Measurements from ENCODE around the gene PGBD5. TPM values are rescaled to one million over a fixed set of nuclear protein-coding genes. Genes with fewer than 3 reads are reported as not detected.
"Not testable (repeated sequence)": the region's sequence is repeated elsewhere in the genome, so short reads cannot be mapped to it uniquely, and the experiment has no call there.

Gene PGBD5
- total RNA-seq, 2 donors from 2014 or later: 0.03 TPM; not detected in 1

- not testable (repeated sequence) for H3K36me3 Mint-ChIP-seq; H3K27ac Mint-ChIP-seq; H3K9me3 Mint-ChIP-seq; H3K4me3 Mint-ChIP-seq; ATAC-seq; DNase-seq (ENCODE audit: low spot score)
- peaks cover 44 to 68% of the 10 kb centered on the region in 2 donors for H3K27me3 Mint-ChIP-seq
- peaks cover 14 to 16% of the 10 kb centered on the region in 2 donors for H3K4me1 Mint-ChIP-seq (ENCODE audit: low read depth in 2 of 2)
These were observed 5.8 kb downstream of the PGBD5 start for GRCh38 chr1:230420372-230420771.

GRCh38 chr1:230416430-230416829 is 9.7 kb downstream of the PGBD5 start:
- no peak overlapping the region for H3K4me3 Mint-ChIP-seq
- H3K27me3 Mint-ChIP-seq: peaks cover 34 to 54% of the 10 kb centered on the region in 2 donors
- ATAC-seq: no peak

GRCh38 chr1:230415405-230416132 is 10.6 kb downstream of the PGBD5 start:
- Mint-ChIP-seq H3K27ac (no peak overlapping the region), H3K9me3 (no peaks in the 10 kb centered on the region), H3K27me3 (peaks cover 39 to 61% of the 10 kb centered on the region in 2 donors), H3K4me1 (ENCODE audit: low read depth in 2 of 2) (no peaks in the 10 kb centered on the region), H3K36me3 (no peaks in the 10 kb centered on the region), H3K4me3 (no peak overlapping the region)
- DNase-seq (ENCODE audit: low spot score) (no peak), ATAC-seq (no peak)

More at GRCh38 chr1:230416430-230416829, 9.7 kb downstream of the PGBD5 start:
- DNase-seq (ENCODE audit: low spot score): no peak
- Mint-ChIP-seq H3K36me3 (no peaks in the 10 kb centered on the region), H3K27ac (no peak overlapping the region), H3K4me1 (ENCODE audit: low read depth in 2 of 2) (peaks cover under 1 to 6% of the 10 kb centered on the region in 2 donors), H3K9me3 (no peaks in the 10 kb centered on the region)

- Mint-ChIP-seq H3K9me3 (no peaks in the 10 kb centered on the region), H3K4me1 (ENCODE audit: low read depth in 2 of 2) (no peaks in the 10 kb centered on the region), H3K27ac (no peak overlapping the region), H3K36me3 (no peaks in the 10 kb centered on the region), H3K4me3 (no peak overlapping the region), H3K27me3 (peaks cover 44 to 70% of the 10 kb centered on the region in 2 donors)
- no peak for ATAC-seq
- DNase-seq (ENCODE audit: low spot score): no peak
These were observed 11.4 kb downstream of the PGBD5 start for GRCh38 chr1:230414694-230415093.

GRCh38 chr1:230414102-230414501 is 12.0 kb downstream of the PGBD5 start:
- no peaks in the 10 kb centered on the region for H3K36me3 Mint-ChIP-seq
- ATAC-seq: no peak
- no peaks in the 10 kb centered on the region for H3K4me1 Mint-ChIP-seq (ENCODE audit: low read depth in 2 of 2)
- H3K4me3 Mint-ChIP-seq: no peak overlapping the region
- DNase-seq (ENCODE audit: low spot score): no peak
- no peaks in the 10 kb centered on the region for H3K9me3 Mint-ChIP-seq
- peaks cover 47 to 76% of the 10 kb centered on the region in 2 donors for H3K27me3 Mint-ChIP-seq
- no peak overlapping the region for H3K27ac Mint-ChIP-seq

GRCh38 chr1:230413061-230413460 is 13.1 kb downstream of the PGBD5 start:
- no peak overlapping the region for H3K27ac Mint-ChIP-seq
- no peak for DNase-seq (ENCODE audit: low spot score)
- H3K27me3 Mint-ChIP-seq: peaks cover 46 to 82% of the 10 kb centered on the region in 2 donors
- no peaks in the 10 kb centered on the region for H3K4me1 Mint-ChIP-seq (ENCODE audit: low read depth in 2 of 2)
- H3K4me3 Mint-ChIP-seq: no peak overlapping the region
- no peaks in the 10 kb centered on the region for H3K36me3 Mint-ChIP-seq
- ATAC-seq: no peak
- no peaks in the 10 kb centered on the region for H3K9me3 Mint-ChIP-seq

- Mint-ChIP-seq H3K27me3 (peaks cover 30 to 59% of the 10 kb centered on the region in 2 donors), H3K36me3 (no peaks in the 10 kb centered on the region), H3K4me3 (no peak overlapping the region), H3K9me3 (no peaks in the 10 kb centered on the region), H3K4me1 (ENCODE audit: low read depth in 2 of 2) (no peaks in the 10 kb centered on the region), H3K27ac (no peak overlapping the region)
- DNase-seq (ENCODE audit: low spot score): no peak
- no peak for ATAC-seq
These were observed 17.2 kb downstream of the PGBD5 start for GRCh38 chr1:230408971-230409370.

- no peaks in the 10 kb centered on the region for H3K4me1 Mint-ChIP-seq (ENCODE audit: low read depth in 2 of 2)
- H3K9me3 Mint-ChIP-seq: no peaks in the 10 kb centered on the region
- H3K27ac Mint-ChIP-seq: no peak overlapping the region
- no peaks in the 10 kb centered on the region for H3K36me3 Mint-ChIP-seq
- DNase-seq (ENCODE audit: low spot score) (no peak), ATAC-seq (no peak)
- no peak overlapping the region for H3K4me3 Mint-ChIP-seq
- peaks cover 28 to 57% of the 10 kb centered on the region in 2 donors for H3K27me3 Mint-ChIP-seq
These were observed 18.8 kb downstream of the PGBD5 start for GRCh38 chr1:230407351-230407750.

- DNase-seq (ENCODE audit: low spot score); H3K9me3 Mint-ChIP-seq; H3K36me3 Mint-ChIP-seq; H3K4me1 Mint-ChIP-seq (ENCODE audit: low read depth in 2 of 2); H3K27ac Mint-ChIP-seq; ATAC-seq; H3K4me3 Mint-ChIP-seq: not testable (repeated sequence)
- peaks cover 25 to 54% of the 10 kb centered on the region in 2 donors for H3K27me3 Mint-ChIP-seq
These were observed 19.4 kb downstream of the PGBD5 start for GRCh38 chr1:230406727-230407126.

- Mint-ChIP-seq H3K27me3 (peaks cover 11 to 33% of the 10 kb centered on the region in 2 donors), H3K4me3 (no peak overlapping the region), H3K9me3 (no peaks in the 10 kb centered on the region), H3K4me1 (ENCODE audit: low read depth in 2 of 2) (no peaks in the 10 kb centered on the region), H3K36me3 (no peaks in the 10 kb centered on the region), H3K27ac (no peak overlapping the region)
- DNase-seq (ENCODE audit: low spot score): no peak
- no peak for ATAC-seq
These were observed 22.7 kb downstream of the PGBD5 start for GRCh38 chr1:230403442-230403841.

- H3K27ac Mint-ChIP-seq: no peak overlapping the region
These were observed 24.3 kb downstream of the PGBD5 start for GRCh38 chr1:230401763-230402294.

GRCh38 chr1:230401101-230401500 is 25.0 kb downstream of the PGBD5 start:
- Mint-ChIP-seq H3K36me3 (no peaks in the 10 kb centered on the region), H3K27me3 (peaks cover 6 to 19% of the 10 kb centered on the region in 2 donors), H3K4me1 (ENCODE audit: low read depth in 2 of 2) (no peaks in the 10 kb centered on the region), H3K27ac (no peak overlapping the region), H3K9me3 (no peaks in the 10 kb centered on the region), H3K4me3 (no peak overlapping the region)
- DNase-seq (ENCODE audit: low spot score) (no peak), ATAC-seq (no peak)

More at GRCh38 chr1:230401763-230402294, 24.3 kb downstream of the PGBD5 start:
- DNase-seq (ENCODE audit: low spot score) (no peak), ATAC-seq (no peak)
- Mint-ChIP-seq H3K4me3 (no peak overlapping the region), H3K27me3 (peaks cover 6 to 19% of the 10 kb centered on the region in 2 donors), H3K36me3 (no peaks in the 10 kb centered on the region), H3K9me3 (no peaks in the 10 kb centered on the region), H3K4me1 (ENCODE audit: low read depth in 2 of 2) (no peaks in the 10 kb centered on the region)

- Mint-ChIP-seq H3K9me3 (no peaks in the 10 kb centered on the region), H3K27me3 (peaks cover 6 to 19% of the 10 kb centered on the region in 2 donors), H3K27ac (no peak overlapping the region), H3K4me3 (no peak overlapping the region), H3K4me1 (ENCODE audit: low read depth in 2 of 2) (no peaks in the 10 kb centered on the region), H3K36me3 (no peaks in the 10 kb centered on the region)
- DNase-seq (ENCODE audit: low spot score) (no peak), ATAC-seq (no peak)
These were observed 26.2 kb downstream of the PGBD5 start for GRCh38 chr1:230400007-230400344.

- DNase-seq (ENCODE audit: low spot score): no peak
- Mint-ChIP-seq H3K27ac (no peak overlapping the region), H3K9me3 (no peaks in the 10 kb centered on the region), H3K4me3 (no peak overlapping the region), H3K36me3 (no peaks in the 10 kb centered on the region), H3K4me1 (ENCODE audit: low read depth in 2 of 2) (no peaks in the 10 kb centered on the region), H3K27me3 (peaks cover 6 to 19% of the 10 kb centered on the region in 2 donors)
- ATAC-seq: no peak
These were observed 26.7 kb downstream of the PGBD5 start for GRCh38 chr1:230399321-230400006.
